GM19452 (cell line): ENCODE data around the gene SYNJ2.

Source experiments
- ATAC-seq: cut with Tn5 transposase; IDR thresholded peaks from one replicate; pipeline ENCODE4 v1.9.1; 2021; ENCODE audit not compliant: unreplicated experiment

The SYNJ2 gene

DNA sequence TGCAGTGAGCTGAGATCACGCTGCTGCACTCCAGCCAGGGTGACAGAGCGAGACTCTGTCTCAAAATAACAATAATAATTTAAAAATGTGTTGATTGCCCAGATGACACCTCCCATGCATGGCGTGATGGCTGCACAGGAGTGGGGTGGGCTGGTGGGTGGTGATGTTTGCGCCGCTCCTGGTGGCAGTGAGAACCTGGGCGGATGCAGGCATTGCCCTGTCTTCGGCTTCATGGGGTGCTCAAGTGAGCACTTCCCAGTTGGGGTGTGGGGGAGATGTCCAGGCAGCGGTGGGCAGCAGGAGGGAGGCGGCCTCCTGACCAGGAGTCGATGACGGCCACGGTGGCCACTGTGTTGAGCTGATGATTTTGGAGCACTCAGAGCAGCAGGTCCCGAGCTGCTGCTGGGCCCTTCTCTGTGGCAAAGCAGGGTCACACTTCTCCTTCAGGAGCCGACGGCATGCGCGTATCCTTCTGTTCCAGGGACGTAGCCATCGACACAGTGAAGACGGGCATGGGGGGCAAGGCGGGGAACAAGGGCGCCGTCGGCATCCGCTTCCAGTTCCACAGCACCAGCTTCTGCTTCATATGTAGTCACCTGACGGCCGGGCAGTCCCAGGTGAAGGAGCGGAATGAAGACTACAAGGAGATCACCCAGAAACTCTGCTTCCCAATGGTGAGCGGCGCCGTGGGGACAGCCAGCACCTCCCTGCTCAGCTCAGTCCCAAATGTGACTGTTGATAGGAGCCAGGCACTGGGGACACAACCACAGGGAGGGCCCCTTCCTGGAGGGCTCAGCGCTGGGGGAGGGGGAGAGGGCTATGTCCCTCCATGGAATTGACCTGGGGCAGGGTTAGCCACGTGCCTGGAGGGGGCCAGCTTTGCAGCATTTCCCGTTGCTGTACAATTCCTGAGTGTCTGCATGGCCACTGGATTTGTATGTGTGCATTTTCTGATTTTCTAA is 89.7 kb downstream of the SYNJ2 start:
- no peak for ATAC-seq

DNA sequence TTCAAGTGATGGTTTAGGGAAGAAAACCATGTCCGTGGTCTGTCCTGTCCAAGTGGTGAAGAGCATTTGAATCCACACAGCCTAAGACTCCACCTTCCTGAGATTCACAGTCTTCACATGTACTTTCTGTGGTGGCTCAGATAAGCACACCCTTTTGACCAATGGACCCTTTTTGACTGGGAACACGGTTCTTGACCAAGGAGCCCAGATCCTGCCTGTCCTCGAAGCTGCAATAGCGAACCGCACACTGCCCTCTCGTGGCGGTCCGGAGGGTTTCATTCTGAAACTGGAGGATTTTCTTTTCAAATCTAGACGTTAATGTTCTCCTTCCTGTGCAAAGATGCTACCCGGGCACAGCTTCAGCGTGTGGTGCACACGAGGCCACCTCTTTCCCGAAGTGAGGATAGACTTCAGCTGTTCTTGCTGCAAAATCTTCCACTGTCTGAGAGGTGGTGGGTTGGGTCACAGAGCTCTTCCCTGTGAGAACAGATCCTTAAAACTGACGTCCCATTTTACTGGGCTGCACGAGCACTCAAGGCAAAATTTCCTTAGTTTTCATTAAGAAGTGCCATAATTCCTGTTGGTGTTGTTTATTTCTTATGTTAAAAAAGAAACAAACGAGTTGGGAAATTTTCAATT is 90.5 kb downstream of the SYNJ2 start:
- peak; percentile 67 for ATAC-seq

DNA sequence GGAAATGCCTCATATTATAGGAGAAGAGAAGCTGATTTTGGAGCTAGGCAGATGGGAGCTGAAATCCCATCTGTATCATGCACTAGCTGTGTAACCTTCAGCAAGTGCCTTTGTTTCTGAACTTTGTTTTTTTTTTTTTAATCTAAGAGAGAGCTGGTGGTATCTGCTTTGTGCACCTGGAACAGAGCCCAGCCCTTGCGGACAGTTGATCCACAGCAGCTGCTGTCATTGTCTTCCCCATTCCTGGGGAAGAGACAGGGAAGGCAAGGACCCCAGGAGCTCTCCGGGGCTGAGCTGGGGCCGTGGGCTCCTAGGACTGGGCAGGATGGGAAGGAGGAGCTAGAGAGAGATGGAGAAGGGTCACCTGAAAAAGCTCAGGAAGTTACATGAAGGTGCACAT is 92.1 kb downstream of the SYNJ2 start:
- ATAC-seq: no peak

DNA sequence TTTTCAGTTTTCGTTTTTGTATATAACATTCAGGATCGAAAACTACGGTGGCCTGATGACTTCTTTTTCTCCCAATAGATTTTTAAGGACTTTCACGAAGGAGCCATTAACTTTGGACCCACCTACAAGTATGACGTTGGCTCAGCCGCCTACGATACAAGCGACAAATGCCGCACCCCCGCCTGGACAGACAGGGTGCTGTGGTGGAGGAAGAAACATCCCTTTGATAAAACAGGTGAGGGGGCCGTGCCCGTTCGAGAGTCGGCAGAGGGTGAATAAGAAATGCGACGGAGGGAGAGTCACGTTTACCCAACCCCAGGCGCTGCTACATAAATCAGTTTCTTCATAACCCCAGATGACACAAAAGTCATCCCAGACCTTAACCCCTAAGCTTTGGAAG is 94.9 kb downstream of the SYNJ2 start:
- no peak for ATAC-seq

- ATAC-seq: no peak
These were observed 96.0 kb downstream of the SYNJ2 start for GRCh38 chr6:158077676-158078075.

DNA sequence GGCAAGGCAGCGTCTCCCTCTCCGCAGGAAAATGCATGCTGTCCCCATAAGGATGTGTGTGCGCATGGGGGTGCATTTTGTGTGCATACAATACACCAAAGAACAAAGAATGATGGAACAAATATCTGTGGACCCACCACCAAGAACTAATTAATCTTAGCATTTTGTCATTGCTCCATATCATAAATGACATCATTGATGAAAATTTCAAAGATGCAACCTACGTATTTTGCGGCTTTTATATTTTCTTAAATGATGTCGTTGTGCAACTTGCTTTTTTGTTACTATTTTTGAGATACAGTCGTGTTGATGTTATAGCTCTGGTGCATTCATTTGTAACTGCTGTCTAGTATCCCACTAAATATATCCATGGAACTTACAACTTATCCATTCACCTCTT is 96.7 kb downstream of the SYNJ2 start:
- no peak for ATAC-seq

GRCh38 chr6:158080849-158081656 is 99.4 kb downstream of the SYNJ2 start:
- no peak for ATAC-seq

GRCh38 chr6:158081657-158081935 is 99.9 kb downstream of the SYNJ2 start:
- no peak for ATAC-seq

GRCh38 chr6:158083455-158084325 is 102.0 kb downstream of the SYNJ2 start:
- no peak for ATAC-seq

GRCh38 chr6:158085261-158086053 is 103.8 kb downstream of the SYNJ2 start:
- no peak for ATAC-seq

- ATAC-seq: peak; percentile 22
These were observed 104.4 kb downstream of the SYNJ2 start for GRCh38 chr6:158086054-158086503.

DNA sequence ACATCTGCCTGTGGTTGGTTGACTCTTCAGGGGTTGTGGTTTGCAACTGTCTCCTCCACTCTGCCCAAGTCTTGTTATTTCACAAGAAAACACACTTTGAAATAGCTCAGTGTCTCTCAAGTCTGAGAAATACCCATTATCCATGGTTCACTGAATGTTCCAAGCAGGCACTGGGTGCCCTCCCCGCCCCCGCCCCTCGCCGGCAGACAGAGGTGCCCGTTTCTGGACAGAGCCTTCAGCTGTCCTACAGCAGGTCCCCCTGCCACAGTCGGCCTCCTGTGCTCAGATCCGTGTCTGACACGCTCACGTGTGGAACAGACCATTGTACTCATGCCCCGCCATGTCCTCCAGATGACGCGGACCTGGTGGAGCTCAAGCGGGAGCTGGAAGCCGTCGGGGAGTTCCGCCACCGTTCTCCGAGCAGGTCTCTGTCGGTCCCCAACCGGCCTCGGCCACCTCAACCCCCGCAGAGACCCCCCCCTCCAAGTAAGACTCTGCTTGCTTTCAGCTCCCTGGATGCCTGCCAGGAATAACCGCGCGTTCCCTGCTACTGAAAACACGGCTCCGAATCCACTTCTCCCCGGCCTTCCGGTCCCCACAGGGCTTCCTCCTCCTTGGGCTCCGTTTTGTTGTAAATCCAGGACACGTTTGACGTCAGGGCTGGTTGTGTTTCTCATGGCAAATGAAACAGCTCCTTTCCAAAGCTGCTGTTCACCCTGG is 105.0 kb downstream of the SYNJ2 start:
- peak; percentile 66 for ATAC-seq

GRCh38 chr6:158087224-158087867 is 105.7 kb downstream of the SYNJ2 start:
- ATAC-seq: no peak

- no peak for ATAC-seq
These were observed 111.1 kb downstream of the SYNJ2 start for GRCh38 chr6:158092806-158093205.

GRCh38 chr6:158095031-158095430 is 113.4 kb downstream of the SYNJ2 start:
- ATAC-seq: no peak

DNA sequence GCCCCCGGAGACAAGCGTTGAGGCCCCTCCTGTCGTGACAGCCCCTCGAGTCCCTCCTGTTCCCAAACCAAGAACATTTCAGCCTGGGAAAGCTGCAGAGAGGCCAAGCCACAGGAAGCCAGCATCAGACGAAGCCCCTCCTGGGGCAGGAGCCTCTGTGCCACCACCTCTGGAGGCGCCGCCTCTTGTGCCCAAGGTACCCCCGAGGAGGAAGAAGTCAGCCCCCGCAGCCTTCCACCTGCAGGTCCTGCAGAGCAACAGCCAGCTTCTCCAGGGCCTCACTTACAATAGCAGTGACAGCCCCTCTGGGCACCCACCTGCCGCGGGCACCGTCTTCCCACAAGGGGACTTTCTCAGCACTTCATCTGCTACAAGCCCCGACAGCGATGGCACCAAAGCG is 114.0 kb downstream of the SYNJ2 start:
- ATAC-seq: no peak

DNA sequence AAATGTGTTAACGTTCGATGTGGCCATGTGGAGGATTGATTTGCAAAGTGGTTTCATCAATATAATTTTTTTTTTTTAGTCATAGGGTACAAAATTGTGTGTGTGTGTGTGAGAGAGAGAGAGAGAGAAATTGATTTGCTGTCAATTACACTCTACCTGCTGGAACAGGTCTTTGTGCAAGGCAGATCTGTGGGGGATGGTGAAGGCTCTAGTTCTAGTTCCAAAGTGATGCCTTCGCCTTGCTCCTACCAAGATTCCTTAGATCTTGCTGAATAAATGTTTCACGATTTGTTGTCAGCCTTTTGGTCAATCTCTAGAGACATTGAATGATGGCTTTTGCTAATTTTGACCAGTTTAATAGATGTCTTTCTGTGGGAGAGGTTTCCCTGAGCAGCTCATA is 121.6 kb downstream of the SYNJ2 start:
- no peak for ATAC-seq

DNA sequence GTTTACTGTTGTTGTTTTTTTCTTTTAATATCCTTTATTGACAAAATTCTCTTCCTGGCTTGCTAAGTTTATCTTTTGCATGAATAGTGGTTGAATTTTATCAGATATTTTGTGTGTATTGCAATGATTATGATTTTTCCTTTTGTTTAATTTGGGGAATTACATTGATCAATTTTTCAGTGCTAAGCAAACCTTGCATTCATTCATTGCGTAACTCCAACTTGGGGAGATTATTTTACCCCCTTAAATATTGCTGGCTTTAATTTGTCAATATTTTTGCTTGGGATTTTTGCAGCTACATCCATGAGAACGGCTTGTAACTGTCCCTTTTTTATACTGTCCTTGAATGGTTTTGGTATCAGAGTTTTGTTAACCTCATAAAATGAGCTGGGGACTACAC is 123.0 kb downstream of the SYNJ2 start:
- no peak for ATAC-seq

DNA sequence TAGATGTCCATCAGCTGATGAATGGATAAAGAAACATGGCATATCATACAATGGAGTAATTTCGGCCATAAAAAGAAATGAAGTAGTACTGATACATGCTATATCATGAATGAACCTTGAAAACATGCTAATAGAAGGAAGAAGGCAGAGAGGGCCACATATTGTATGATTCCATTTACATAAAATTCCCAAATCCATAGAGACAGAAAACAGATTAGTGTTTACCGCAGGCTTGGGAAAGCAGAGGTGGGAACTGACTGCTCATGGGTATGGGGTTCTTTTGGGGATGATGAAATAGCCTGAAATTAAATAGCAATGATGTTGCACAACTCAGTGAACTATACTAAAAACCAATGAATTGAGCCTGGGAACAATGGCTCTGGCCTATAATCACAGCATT is 128.1 kb downstream of the SYNJ2 start:
- ATAC-seq: no peak
